Pancreas (tissue), 10 donors: ENCODE measurements around the gene MCM6. TPM values are rescaled to one million over a fixed set of nuclear protein-coding genes. Genes with fewer than 3 reads are reported as not detected.

ENCODE experiments used
- ATAC-seq, 4 donors: fragments of 200-7000 bp; cut with Tn5 transposase; one replicate each; pipeline versions ENCODE4 v1.8.0 to v1.9.1; 2020; ENCODE audit warnings: mild to moderate bottlenecking in 4 of 4, moderate library complexity in 4 of 4
- DNase-seq, 6 donors: peaks; one replicate each; pipeline ENCODE4 v3.0.0-alpha.2; 2020
- FAIRE-seq: peaks from 2 replicates; lab custom pipeline; 2012; peaks lifted over from hg19 to GRCh38; lab: Jason Lieb, UNC
- H3K27ac ChIP-seq, 4 donors: fragments of 200-600 bp; sonication (generic); 1 replicate in 3 of 4; 2 replicates in 1 of 4; pipeline versions ENCODE4 v1.5.0 to v1.8.0; 2020
- H3K27me3 ChIP-seq, 4 donors: fragments of 200-600 bp; one replicate each; pipeline ENCODE4 v1.8.0; 2021
- H3K36me3 ChIP-seq, 3 donors: fragments of 200-600 bp; sonication (generic) in 1 of 3; one replicate each; pipeline versions ENCODE4 v1.5.0 to v1.8.0; 2020 to 2021
- H3K4me1 ChIP-seq, 3 donors: fragments of 200-600 bp; one replicate each; pipeline ENCODE4 v1.8.0; 2021
- H3K4me3 ChIP-seq, 4 donors: fragments of 200-600 bp; sonication (generic) in 2 of 4; one replicate each; pipeline versions ENCODE4 v1.5.0 to v1.8.0; 2020 to 2021
- H3K9me3 ChIP-seq, 4 donors: fragments of 200-600 bp; one replicate each; pipeline ENCODE4 v1.8.0; 2021
- WGBS, 2 donors: extraction: QIAGEN DNeasy Blood & Tissue Kit; methylation state at CpG; one replicate each; pipeline ENCODE4 v1.1.7; 2013; 5-methylcytosine and 5-hydroxymethylcytosine counted together
- intact Hi-C, 3 donors: fragments of 100-400 bp; cut with DNase I; formaldehyde crosslinking; loops; one replicate each; pipeline versions ENCODE4 v1.11.1 to v1.14.2; 2022
- polyA plus RNA-seq, 2 donors: library from polyadenylated mRNA; stranded (reverse); fragments of 200-250 nt; gene quantifications; one replicate each; pipeline ENCODE4 v1.2.3, GENCODE V29; 2013
- total RNA-seq, 6 donors: library from RNA; stranded (reverse); fragmentation: NEBNext Ultra II Directional in 4 of 6; extraction: Animal tissue kit (Norgen Biotek cat#: 25700) in 4 of 6; gene quantifications; one replicate each; pipeline versions ENCODE4 v1.2.1 to v1.2.4, GENCODE V29; 2021 to 2023
- TF ChIP-seq, protein P1 (sequence below), 4 donors: fragments of 200-600 bp; sonication (generic) in 3 of 4; IDR thresholded peaks; one replicate each; pipeline versions ENCODE4 v1.5.0 to v1.8.0; 2021; ENCODE audit warnings: antibody characterized with exemption in 4 of 4
- donor health status: healthy with polysubstance abuse.
- donor health status: DM: no; HTN: no; CAD: no; lungs with moderate emphysema.
- donor health status: DM: no; HTN: no; CAD: no.
- donor health status: control.
- donor health status: control.
- donor health status: Bipolar disorder and iron deficiency.
- donor health status: DM: yes; HTN: yes; CAD: no.
- donor health status: DM: no; HTN: no; CAD: no.
- donor health status: DM: no; HTN: no; CAD: no.
- donor health status: DM: yes; HTN: yes; CAD: no.

The MCM6 gene
- total and polyA plus RNA-seq, 8 donors = 1.5 to 5.7 (median 2.5) TPM

DNA sequence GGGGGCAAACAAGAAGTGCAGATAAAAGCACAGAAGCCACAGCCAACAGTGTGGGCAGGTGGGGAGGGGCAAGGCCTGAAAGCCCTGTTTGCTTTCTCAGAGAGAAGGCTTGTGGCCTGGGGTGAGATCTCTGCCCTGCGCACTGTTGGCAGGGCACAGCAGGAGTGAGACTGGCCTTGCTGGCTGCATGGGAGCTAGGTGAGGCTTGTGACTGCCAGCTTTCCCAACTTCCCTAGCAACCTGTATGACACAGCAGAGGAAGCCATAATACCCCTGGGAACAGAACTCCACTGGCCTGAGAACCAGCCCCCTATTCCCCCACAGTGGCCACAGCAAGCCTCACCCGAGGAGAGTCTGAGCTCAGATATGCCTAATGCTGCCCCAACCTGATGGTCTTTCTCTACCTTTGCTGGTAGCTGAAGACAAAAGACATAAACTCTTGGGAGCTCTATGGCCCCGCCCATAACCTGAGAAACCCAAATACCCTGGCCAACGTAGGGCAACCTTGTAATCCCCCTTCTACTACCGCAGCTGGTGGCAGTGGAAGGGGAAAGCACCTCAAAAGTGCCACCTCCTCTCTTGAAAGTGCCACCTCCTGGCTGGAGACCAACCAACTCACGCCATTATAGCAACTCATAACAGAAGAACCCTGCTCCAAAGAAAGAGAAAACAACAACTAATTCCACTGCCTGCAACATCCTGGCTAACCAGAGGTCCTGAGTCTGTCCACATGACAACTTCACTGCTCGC is 83.7 kb downstream of the MCM6 start:
- intact Hi-C loops = no loop called here
- no peak for FAIRE-seq
- H3K9me3 ChIP-seq = no peaks in the 10 kb centered on the region
- WGBS, 2 donors = 74 to 77% methylated on average over 7 of the region's 7 CpGs
- no peak overlapping the region for H3K4me3 ChIP-seq
- no peaks in the 10 kb centered on the region for H3K27me3 ChIP-seq
- TF ChIP-seq, protein P1, sequence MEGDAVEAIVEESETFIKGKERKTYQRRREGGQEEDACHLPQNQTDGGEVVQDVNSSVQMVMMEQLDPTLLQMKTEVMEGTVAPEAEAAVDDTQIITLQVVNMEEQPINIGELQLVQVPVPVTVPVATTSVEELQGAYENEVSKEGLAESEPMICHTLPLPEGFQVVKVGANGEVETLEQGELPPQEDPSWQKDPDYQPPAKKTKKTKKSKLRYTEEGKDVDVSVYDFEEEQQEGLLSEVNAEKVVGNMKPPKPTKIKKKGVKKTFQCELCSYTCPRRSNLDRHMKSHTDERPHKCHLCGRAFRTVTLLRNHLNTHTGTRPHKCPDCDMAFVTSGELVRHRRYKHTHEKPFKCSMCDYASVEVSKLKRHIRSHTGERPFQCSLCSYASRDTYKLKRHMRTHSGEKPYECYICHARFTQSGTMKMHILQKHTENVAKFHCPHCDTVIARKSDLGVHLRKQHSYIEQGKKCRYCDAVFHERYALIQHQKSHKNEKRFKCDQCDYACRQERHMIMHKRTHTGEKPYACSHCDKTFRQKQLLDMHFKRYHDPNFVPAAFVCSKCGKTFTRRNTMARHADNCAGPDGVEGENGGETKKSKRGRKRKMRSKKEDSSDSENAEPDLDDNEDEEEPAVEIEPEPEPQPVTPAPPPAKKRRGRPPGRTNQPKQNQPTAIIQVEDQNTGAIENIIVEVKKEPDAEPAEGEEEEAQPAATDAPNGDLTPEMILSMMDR (IDR thresholded peaks at IDR 0.05) = no peak
- ATAC-seq = peak; percentile 78 to 92 (median 82)
- no peaks in the 10 kb centered on the region for H3K4me1 ChIP-seq
- no peak overlapping the region for H3K27ac ChIP-seq
- peaks cover 0 to 6% (median 0%) of the 10 kb centered on the region in 3 donors for H3K36me3 ChIP-seq
- peak in 4 of 6 donors; percentile 17 to 65 (median 36) for DNase-seq

- Histone ChIP-seq H3K4me3 (no peak overlapping the region), H3K4me1 (no peaks in the 10 kb centered on the region), H3K36me3 (peaks cover 0 to 6% (median 0%) of the 10 kb centered on the region in 3 donors), H3K27ac (no peak overlapping the region), H3K9me3 (no peaks in the 10 kb centered on the region), H3K27me3 (no peaks in the 10 kb centered on the region)
- TF ChIP-seq, protein P1 (IDR thresholded peaks at IDR 0.05) = no peak
- no peak for FAIRE-seq
- WGBS, 2 donors = 95 to 97% methylated on average over 2 of the region's 2 CpGs
- no peak for DNase-seq
- intact Hi-C loops = no loop called here
- ATAC-seq = peak in 1 of 4 donors; percentile 11
Measured at GRCh38 chr2:135791418-135792190, 84.6 kb downstream of the MCM6 start.

GRCh38 chr2:135790423-135790822 is 85.8 kb downstream of the MCM6 start:
- Histone ChIP-seq H3K27me3 (no peaks in the 10 kb centered on the region), H3K27ac (no peak overlapping the region), H3K4me1 (no peaks in the 10 kb centered on the region), H3K4me3 (no peak overlapping the region), H3K9me3 (no peaks in the 10 kb centered on the region), H3K36me3 (peaks cover 0 to 6% (median 0%) of the 10 kb centered on the region in 3 donors)
- DNase-seq = no peak
- no peak for ATAC-seq
- 82 to 84% methylated on average over 10 of the region's 10 CpGs for WGBS, 2 donors
- FAIRE-seq = no peak
- intact Hi-C loops = no loop called here
- TF ChIP-seq, protein P1 (IDR thresholded peaks at IDR 0.05) = no peak

Other genes starting within 250 kb of the MCM6 start
- gene UBXN4, start 134.6 kb downstream of the MCM6 start, total RNA-seq = 10 to 100 TPM; 65.0 to 80.2 (median 68.9) TPM
- gene UBXN4, start 134.6 kb downstream of the MCM6 start, polyA plus RNA-seq = 10 to 100 TPM; 33.6 to 66.2 TPM
- gene LCT, start 39.3 kb downstream of the MCM6 start, total RNA-seq = under 1 TPM in 1 of 6 donors, not detected in 5; 0.06 TPM
- gene LCT, start 39.3 kb downstream of the MCM6 start, polyA plus RNA-seq = under 1 TPM in 1 of 2 donors, not detected in 1; under 0.01 TPM
- gene DARS1, start 109.2 kb upstream of the MCM6 start, total RNA-seq = 10 to 100 TPM; 29.8 to 41.3 (median 37.4) TPM
- 10 to 100 TPM; 34.9 to 49.0 TPM for gene DARS1, start 109.2 kb upstream of the MCM6 start, polyA plus RNA-seq
- 10 to 100 TPM in 2 of 6 donors, 1 to 10 TPM in 3, under 1 TPM in 1; 0.31 to 20.4 (median 2.0) TPM for gene CXCR4, start 241.7 kb upstream of the MCM6 start, total RNA-seq
- 1 to 10 TPM; 1.4 to 1.6 TPM for gene CXCR4, start 241.7 kb upstream of the MCM6 start, polyA plus RNA-seq